Measurements from ENCODE around the gene MAN2B2. TPM values are rescaled to one million over a fixed set of nuclear protein-coding genes. Genes with fewer than 3 reads are reported as not detected.
"Not testable (repeated sequence)": the region's sequence is repeated elsewhere in the genome, so short reads cannot be mapped to it uniquely, and the experiment has no call there.

Gene MAN2B2
- total RNA-seq, 1 experiment from 2014 or later = 11.7 TPM

GRCh38 chr4:6616087-6616995, 41.4 kb downstream of the MAN2B2 start:
- DNase-seq (ENCODE audit: low read depth) = no peak

- no peak for DNase-seq (ENCODE audit: low read depth)
Measured at GRCh38 chr4:6617246-6617645, 42.3 kb downstream of the MAN2B2 start.

GRCh38 chr4:6618386-6619115, 43.6 kb downstream of the MAN2B2 start:
- DNase-seq (ENCODE audit: low read depth) = no peak

- no peak for DNase-seq (ENCODE audit: low read depth)
Measured at GRCh38 chr4:6619116-6619465, 44.1 kb downstream of the MAN2B2 start.

- DNase-seq (ENCODE audit: low read depth) = no peak
Measured at GRCh38 chr4:6619466-6620255, 44.7 kb downstream of the MAN2B2 start.

- DNase-seq (ENCODE audit: low read depth) = no peak
Measured at GRCh38 chr4:6620296-6620695, 45.3 kb downstream of the MAN2B2 start.

GRCh38 chr4:6620891-6621555, 46.0 kb downstream of the MAN2B2 start:
- no peak for DNase-seq (ENCODE audit: low read depth)

GRCh38 chr4:6621556-6621927, 46.6 kb downstream of the MAN2B2 start:
- no peak for DNase-seq (ENCODE audit: low read depth)

- DNase-seq (ENCODE audit: low read depth) = no peak
Measured at GRCh38 chr4:6622744-6623143, 47.8 kb downstream of the MAN2B2 start.

- peak; percentile 44 for DNase-seq (ENCODE audit: low read depth)
Measured at GRCh38 chr4:6625256-6625655, 50.3 kb downstream of the MAN2B2 start.

- DNase-seq (ENCODE audit: low read depth) = no peak
Measured at GRCh38 chr4:6626066-6626465, 51.1 kb downstream of the MAN2B2 start.

GRCh38 chr4:6627832-6628231, 52.8 kb downstream of the MAN2B2 start:
- no peak for DNase-seq (ENCODE audit: low read depth)

GRCh38 chr4:6628484-6628883, 53.5 kb downstream of the MAN2B2 start:
- not testable (repeated sequence) for DNase-seq (ENCODE audit: low read depth)

GRCh38 chr4:6632125-6632524, 57.1 kb downstream of the MAN2B2 start:
- DNase-seq (ENCODE audit: low read depth) = no peak

GRCh38 chr4:6633091-6633906, 58.3 kb downstream of the MAN2B2 start:
- no peak for DNase-seq (ENCODE audit: low read depth)

- DNase-seq (ENCODE audit: low read depth) = no peak
Measured at GRCh38 chr4:6634746-6635145, 59.8 kb downstream of the MAN2B2 start.

- no peak for DNase-seq (ENCODE audit: low read depth)
Measured at GRCh38 chr4:6639137-6639680, 64.2 kb downstream of the MAN2B2 start.

GRCh38 chr4:6640292-6641163, 65.5 kb downstream of the MAN2B2 start, which contains the start of gene MRFAP1:
Gene MRFAP1, plus strand, starts transcription at chr4:6640685. Its CDS starts 178 bp downstream, at chr4:6640863.
- peak; percentile 90 for DNase-seq (ENCODE audit: low read depth)

All from RPMI7951 (cell line).